GM12878 (cell line): Measurements from ENCODE around the gene ZNF276. TPM values are rescaled to one million over a fixed set of nuclear protein-coding genes. Genes with fewer than 3 reads are reported as not detected.
"Not testable (repeated sequence)": the region's sequence is repeated elsewhere in the genome, so short reads cannot be mapped to it uniquely, and the experiment has no call there.

ENCODE experiments used
- ATAC-seq: fragments of 200-7000 bp; cut with Tn5 transposase; 3 replicates; pipeline ENCODE4 v1.9.1; 2020; ENCODE audit warnings: mild to moderate bottlenecking, moderate library complexity
- BruUV-seq: library from RNA; stranded (reverse); fragments of 400-500 nt; replicated peaks from 2 replicates; lab custom pipeline; 2021; lab: Mats Ljungman, UMichigan
- CTCF ChIA-PET: fragments of 300-600 bp; sonication (Branson Sonifier 250); formaldehyde crosslinking; extraction: SDS; loops from one replicate; lab custom pipeline; 2021; ENCODE audit warnings: inconsistent platforms; lab: Yijun Ruan, JAX
- POLR2A ChIA-PET: fragments of 350-600 bp; formaldehyde crosslinking; extraction: SDS; loops from one replicate; lab custom pipeline; 2021; ENCODE audit warnings: inconsistent platforms; lab: Charles Lee
- RAD21 ChIA-PET: fragments of 300-600 bp; sonication (Branson Sonifier 250); formaldehyde crosslinking; loops from one replicate; lab custom pipeline; 2023; ENCODE audit warnings: antibody characterized with exemption; ENCODE audit not compliant: unreplicated experiment; lab: Charles Lee
- SMC1A ChIA-PET: fragments of 300-600 bp; sonication (Branson Sonifier 250); formaldehyde crosslinking; loops from one replicate; lab custom pipeline; 2023; ENCODE audit not compliant: unreplicated experiment, uncharacterized antibody; lab: Charles Lee
- DNase-seq: peaks from one replicate; pipeline ENCODE4 v3.0.0-alpha.2; 2011; ENCODE audit warnings: low read depth, low spot score
- FAIRE-seq: peaks from 3 replicates; lab custom pipeline; 2011; peaks lifted over from hg19 to GRCh38; lab: Jason Lieb, UNC
- H2AFZ ChIP-seq: 2 replicates; pipeline ENCODE4 v1.6.0; 2011; ENCODE audit warnings: low read depth, low read length, control low read depth; ENCODE audit not compliant: control insufficient read depth
- H3K27ac ChIP-seq: 2 replicates; pipeline ENCODE4 v1.5.1; 2011; ENCODE audit warnings: control low read depth; ENCODE audit not compliant: control insufficient read depth, insufficient read depth
- H3K27me3 ChIP-seq, 2 experiments: replicated peaks in 1 of 2; 2 replicates each; pipeline versions ENCODE4 v1.6.0 to v1.6.1; 2011; ENCODE audit warnings: low read length in 1 of 2; ENCODE audit not compliant: control insufficient read depth in 2 of 2, insufficient read depth in 2 of 2
- H3K36me3 ChIP-seq, 2 experiments: 2 replicates each; pipeline ENCODE4 v1.5.1; 2011; ENCODE audit warnings: low read length in 1 of 2; ENCODE audit not compliant: control insufficient read depth in 2 of 2, insufficient read depth in 2 of 2
- H3K4me1 ChIP-seq: 2 replicates; pipeline ENCODE4 v1.6.1; 2011; ENCODE audit warnings: mild to moderate bottlenecking, low read length, moderate library complexity, mixed read lengths; ENCODE audit not compliant: control insufficient read depth, insufficient read depth
- H3K4me2 ChIP-seq: 2 replicates; pipeline ENCODE4 v1.6.0; 2011; ENCODE audit warnings: control low read depth; ENCODE audit not compliant: control insufficient read depth, insufficient read depth
- H3K4me3 ChIP-seq: fragments of 200-600 bp; sonication (generic); 2 replicates; pipeline ENCODE4 v1.5.1; 2016
- H3K79me2 ChIP-seq: 2 replicates; pipeline ENCODE4 v1.6.0; 2011; ENCODE audit warnings: low read length; ENCODE audit not compliant: control insufficient read depth, insufficient read depth
- H3K9ac ChIP-seq: 2 replicates; pipeline ENCODE4 v1.8.0; 2011; ENCODE audit warnings: low read length, control low read depth, mixed read lengths; ENCODE audit not compliant: control insufficient read depth, insufficient read depth
- H3K9me3 ChIP-seq: replicated peaks from 3 replicates; pipeline ENCODE4 v1.5.1; 2011; ENCODE audit warnings: mild to moderate bottlenecking, low read length; ENCODE audit not compliant: control insufficient read depth, insufficient read depth
- H4K20me1 ChIP-seq: 2 replicates; pipeline ENCODE4 v1.6.0; 2011; ENCODE audit not compliant: control insufficient read depth, insufficient read depth
- BRCA1 ChIP-seq: IDR thresholded peaks from 2 replicates; pipeline ENCODE4 v1.6.1; 2011; ENCODE audit warnings: low read depth, low read length, improper control_type of control experiment
- KAT2A ChIP-seq: conservative IDR thresholded peaks from 2 replicates; pipeline ENCODE4 v1.6.1; 2011; ENCODE audit warnings: low read depth, low read length; ENCODE audit not compliant: control insufficient read depth
- MEF2B ChIP-seq: fragments of 450-650 bp; IDR thresholded peaks from 2 replicates; pipeline ENCODE4 v1.6.1; 2018; ENCODE audit warnings: mild to moderate bottlenecking, moderate library complexity; ENCODE audit not compliant: partially characterized antibody, poor library complexity, severe bottlenecking
- NRF1 ChIP-seq: conservative IDR thresholded peaks from 2 replicates; pipeline ENCODE4 v1.6.1; 2011; ENCODE audit warnings: mild to moderate bottlenecking, low read depth, low read length, improper control_type of control experiment
- TCF12 ChIP-seq: IDR thresholded peaks from 2 replicates; pipeline ENCODE4 v1.6.1; 2011; ENCODE audit warnings: low read depth, mild to moderate bottlenecking, low read length
- WGBS: methylation state at CpG from one replicate; pipeline ENCODE4 v1.1.6; 2016; ENCODE audit warnings: low lambda C conversion rate; ENCODE audit not compliant: insufficient replicate concordance, insufficient coverage; ENCODE audit errors: missing lambda C conversion rate; 5-methylcytosine and 5-hydroxymethylcytosine counted together
- in situ Hi-C: fragments of 300-500 bp; cut with MboI; formaldehyde crosslinking; loops from 9 replicates; pipeline ENCODE4 v1.14.3; 2018; ENCODE audit warnings: mixed read lengths
- intact Hi-C: fragments of 100-400 bp; cut with micrococcal nuclease; formaldehyde crosslinking; loops from one replicate; pipeline ENCODE4 v1.14.2; 2022; ENCODE audit not compliant: unreplicated experiment
- polyA plus RNA-seq, 11 experiments: library from polyadenylated mRNA; depleted of rRNA in 4 of 11; unstranded in 6 of 11; stranded (reverse) in 5 of 11; fragments of >200 nt; fragmentation: Nextera tagmentation in 4 of 11; fragmentation: Illumina TruSeq in 1 of 11; extraction: Ambion mirVana in 4 of 11; extraction: Trizol in 1 of 11; gene quantifications; 1 replicate in 1 of 11; 2 replicates in 10 of 11; pipeline versions ENCODE4 v1.2.1 to v1.2.3, GENCODE V29; 2011 to 2016; ENCODE audit warnings: inconsistent platforms in 2 of 11, missing spikeins in 2 of 11, low read depth in 1 of 11
- total RNA-seq, 4 experiments: library from RNA; depleted of rRNA in 3 of 4; stranded (reverse); fragments of >200 nt in 3 of 4; fragmentation: Illumina TruSeq in 1 of 4; extraction: Trizol in 1 of 4; gene quantifications; 2 replicates each; pipeline versions ENCODE4 v1.2.1 to v1.2.3, GENCODE V29; 2013 to 2021
- TF ChIP-seq, protein P1 (sequence below), 3 experiments: IDR thresholded peaks in 2 of 3; conservative IDR thresholded peaks in 1 of 3; 2 replicates each; pipeline ENCODE4 v1.5.1; 2011; ENCODE audit warnings: low read depth in 3 of 3, low read length in 3 of 3, mild to moderate bottlenecking in 3 of 3, control low read depth in 2 of 3, moderate library complexity in 2 of 3, inconsistent platforms in 1 of 3, mixed read lengths in 1 of 3; ENCODE audit not compliant: control insufficient read depth in 2 of 3, insufficient read depth in 1 of 3; ENCODE audit errors: extremely low read depth in 1 of 3
- TF ChIP-seq, protein P2 (sequence below): fragments of 450-650 bp; IDR thresholded peaks from 2 replicates; pipeline ENCODE4 v1.6.1; 2016; ENCODE audit warnings: mild to moderate bottlenecking
- TF ChIP-seq, protein P3 (sequence below): fragments of 450-650 bp; IDR thresholded peaks from 2 replicates; pipeline ENCODE4 v1.6.1; 2017; ENCODE audit warnings: mild to moderate bottlenecking
- TF ChIP-seq, protein P4 (sequence below): fragments of 450-650 bp; IDR thresholded peaks from 2 replicates; pipeline ENCODE4 v1.6.1; 2014; ENCODE audit warnings: mild to moderate bottlenecking

The ZNF276 gene
- total and polyA plus RNA-seq, 10 of the 15 experiments (the other 5 are each of a cell fraction or from before 2014, with no cell fraction given), result 0.27 to 22.7 (median 8.7) TPM

DNA sequence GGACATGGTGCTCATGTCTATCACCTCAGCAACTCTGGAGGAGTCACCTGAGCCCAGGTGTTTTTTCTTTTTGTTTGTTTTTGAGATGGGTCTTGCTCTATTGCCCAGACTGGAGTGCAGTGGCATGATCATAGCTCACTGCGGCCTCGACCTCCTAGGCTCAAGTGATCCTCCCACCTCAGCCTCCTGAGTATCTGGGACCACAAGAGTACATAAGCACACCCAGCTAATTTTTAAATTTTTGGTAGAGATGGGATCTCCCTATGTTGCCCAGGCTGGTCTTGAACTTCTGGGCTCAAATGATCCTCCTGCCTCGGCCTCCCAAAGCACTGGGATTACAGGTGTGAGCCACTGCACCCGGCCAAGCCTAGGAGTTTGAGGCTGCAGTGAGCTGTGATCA lies 31.7 kb upstream of the ZNF276 start:
- H3K4me1 ChIP-seq, intact Hi-C loops, H4K20me1 ChIP-seq, H3K27ac ChIP-seq, H3K4me3 ChIP-seq, H3K36me3 ChIP-seq, ATAC-seq, RAD21 ChIA-PET, BruUV-seq, H2AFZ ChIP-seq, H3K4me2 ChIP-seq, POLR2A ChIA-PET, H3K9me3 ChIP-seq, H3K27me3 ChIP-seq, SMC1A ChIA-PET, FAIRE-seq, in situ Hi-C loops, H3K9ac ChIP-seq, DNase-seq: not testable (repeated sequence)
- peaks cover 11% of the 10 kb centered on the region for H3K79me2 ChIP-seq
- CTCF ChIA-PET, result interaction anchor here (0.6 to 1.7 kb wide), 2 partner anchors 10 to 18 kb away, joined by 3 to 5 read pairs; no protein-coding TSS in a partner anchor
- WGBS, result 80% methylated on average over 4 of the region's 4 CpGs

DNA sequence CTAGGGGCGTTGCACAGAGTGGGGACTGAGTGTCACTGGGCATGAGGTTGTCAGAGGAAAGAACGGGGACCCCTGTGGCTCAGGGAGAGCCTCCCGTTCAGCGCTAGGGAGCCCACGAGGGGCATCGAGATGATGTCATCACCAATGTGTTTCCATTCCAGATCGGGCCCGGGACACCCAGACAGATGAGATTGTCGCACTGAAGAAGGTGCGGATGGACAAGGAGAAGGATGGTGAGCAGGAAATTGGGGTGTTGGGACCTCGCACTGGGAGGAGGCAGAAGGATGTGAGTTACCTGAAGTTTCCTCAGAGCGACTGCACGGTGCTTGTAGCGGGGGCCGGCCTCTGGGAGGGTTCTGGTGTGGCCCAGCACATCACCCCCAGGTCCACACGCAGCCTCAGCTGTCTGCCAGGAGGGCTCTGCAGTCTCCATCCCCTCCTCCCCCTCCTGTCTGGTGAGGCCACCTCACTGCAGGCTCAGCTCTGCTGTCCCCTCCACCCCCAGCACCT lies 30.9 kb upstream of the ZNF276 start:
- Histone ChIP-seq H3K27me3 (no peaks in the 10 kb centered on the region), H3K27ac (no peak overlapping the region), H2AFZ (no peak overlapping the region), H3K9ac (no peak overlapping the region), H3K4me3 (no peak overlapping the region), H3K4me2 (no peak overlapping the region), H4K20me1 (no peaks in the 10 kb centered on the region), H3K4me1 (peaks cover 6% of the 10 kb centered on the region; the same call in 1 of the 2 replicates), H3K36me3 (peaks cover 0 to 12% of the 10 kb centered on the region in 2 experiments; a peak in 3 of 4 replicates), H3K79me2 (peaks cover 11% of the 10 kb centered on the region), H3K9me3 (no peaks in the 10 kb centered on the region)
- 92% methylated on average over 16 of the region's 16 CpGs for WGBS
- in situ Hi-C loops (no loop called here), intact Hi-C loops (no loop called here)
- RAD21 ChIA-PET, result interaction anchor here (0.6 kb wide), 1 partner anchor 296 kb away, joined by 3 read pairs; no protein-coding TSS in a partner anchor
- no TSS peak for BruUV-seq
- SMC1A ChIA-PET, result no interaction called here
- POLR2A ChIA-PET, result no interaction called here
- DNase-seq, result no peak
- CTCF ChIA-PET, result no interaction called here
- ATAC-seq, result no peak
- no peak for FAIRE-seq
- TF ChIP-seq TCF12 (no peak), MEF2B (no peak), BRCA1 (no peak), KAT2A (no peak), NRF1 (no peak)
- TF ChIP-seq, protein P1, sequence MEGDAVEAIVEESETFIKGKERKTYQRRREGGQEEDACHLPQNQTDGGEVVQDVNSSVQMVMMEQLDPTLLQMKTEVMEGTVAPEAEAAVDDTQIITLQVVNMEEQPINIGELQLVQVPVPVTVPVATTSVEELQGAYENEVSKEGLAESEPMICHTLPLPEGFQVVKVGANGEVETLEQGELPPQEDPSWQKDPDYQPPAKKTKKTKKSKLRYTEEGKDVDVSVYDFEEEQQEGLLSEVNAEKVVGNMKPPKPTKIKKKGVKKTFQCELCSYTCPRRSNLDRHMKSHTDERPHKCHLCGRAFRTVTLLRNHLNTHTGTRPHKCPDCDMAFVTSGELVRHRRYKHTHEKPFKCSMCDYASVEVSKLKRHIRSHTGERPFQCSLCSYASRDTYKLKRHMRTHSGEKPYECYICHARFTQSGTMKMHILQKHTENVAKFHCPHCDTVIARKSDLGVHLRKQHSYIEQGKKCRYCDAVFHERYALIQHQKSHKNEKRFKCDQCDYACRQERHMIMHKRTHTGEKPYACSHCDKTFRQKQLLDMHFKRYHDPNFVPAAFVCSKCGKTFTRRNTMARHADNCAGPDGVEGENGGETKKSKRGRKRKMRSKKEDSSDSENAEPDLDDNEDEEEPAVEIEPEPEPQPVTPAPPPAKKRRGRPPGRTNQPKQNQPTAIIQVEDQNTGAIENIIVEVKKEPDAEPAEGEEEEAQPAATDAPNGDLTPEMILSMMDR (IDR thresholded peaks at IDR 0.05 in 2 of 3, conservative IDR thresholded peaks at IDR 0.05 in 1 of 3; ENCODE audit: control insufficient read depth in 2 of 3, extremely low read depth in 1 of 3, insufficient read depth in 1 of 3, low read depth in 3 of 3, low read length in 3 of 3), result no peak
- TF ChIP-seq, protein P2, sequence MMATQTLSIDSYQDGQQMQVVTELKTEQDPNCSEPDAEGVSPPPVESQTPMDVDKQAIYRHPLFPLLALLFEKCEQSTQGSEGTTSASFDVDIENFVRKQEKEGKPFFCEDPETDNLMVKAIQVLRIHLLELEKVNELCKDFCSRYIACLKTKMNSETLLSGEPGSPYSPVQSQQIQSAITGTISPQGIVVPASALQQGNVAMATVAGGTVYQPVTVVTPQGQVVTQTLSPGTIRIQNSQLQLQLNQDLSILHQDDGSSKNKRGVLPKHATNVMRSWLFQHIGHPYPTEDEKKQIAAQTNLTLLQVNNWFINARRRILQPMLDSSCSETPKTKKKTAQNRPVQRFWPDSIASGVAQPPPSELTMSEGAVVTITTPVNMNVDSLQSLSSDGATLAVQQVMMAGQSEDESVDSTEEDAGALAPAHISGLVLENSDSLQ, result no peak
- TF ChIP-seq, protein P3, sequence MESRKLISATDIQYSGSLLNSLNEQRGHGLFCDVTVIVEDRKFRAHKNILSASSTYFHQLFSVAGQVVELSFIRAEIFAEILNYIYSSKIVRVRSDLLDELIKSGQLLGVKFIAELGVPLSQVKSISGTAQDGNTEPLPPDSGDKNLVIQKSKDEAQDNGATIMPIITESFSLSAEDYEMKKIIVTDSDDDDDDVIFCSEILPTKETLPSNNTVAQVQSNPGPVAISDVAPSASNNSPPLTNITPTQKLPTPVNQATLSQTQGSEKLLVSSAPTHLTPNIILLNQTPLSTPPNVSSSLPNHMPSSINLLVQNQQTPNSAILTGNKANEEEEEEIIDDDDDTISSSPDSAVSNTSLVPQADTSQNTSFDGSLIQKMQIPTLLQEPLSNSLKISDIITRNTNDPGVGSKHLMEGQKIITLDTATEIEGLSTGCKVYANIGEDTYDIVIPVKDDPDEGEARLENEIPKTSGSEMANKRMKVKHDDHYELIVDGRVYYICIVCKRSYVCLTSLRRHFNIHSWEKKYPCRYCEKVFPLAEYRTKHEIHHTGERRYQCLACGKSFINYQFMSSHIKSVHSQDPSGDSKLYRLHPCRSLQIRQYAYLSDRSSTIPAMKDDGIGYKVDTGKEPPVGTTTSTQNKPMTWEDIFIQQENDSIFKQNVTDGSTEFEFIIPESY, result no peak
- TF ChIP-seq, protein P4, sequence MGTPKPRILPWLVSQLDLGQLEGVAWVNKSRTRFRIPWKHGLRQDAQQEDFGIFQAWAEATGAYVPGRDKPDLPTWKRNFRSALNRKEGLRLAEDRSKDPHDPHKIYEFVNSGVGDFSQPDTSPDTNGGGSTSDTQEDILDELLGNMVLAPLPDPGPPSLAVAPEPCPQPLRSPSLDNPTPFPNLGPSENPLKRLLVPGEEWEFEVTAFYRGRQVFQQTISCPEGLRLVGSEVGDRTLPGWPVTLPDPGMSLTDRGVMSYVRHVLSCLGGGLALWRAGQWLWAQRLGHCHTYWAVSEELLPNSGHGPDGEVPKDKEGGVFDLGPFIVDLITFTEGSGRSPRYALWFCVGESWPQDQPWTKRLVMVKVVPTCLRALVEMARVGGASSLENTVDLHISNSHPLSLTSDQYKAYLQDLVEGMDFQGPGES, result no peak
